HG02938 (cell line): ENCODE data around the gene KCNIP1.

Experiments
- ATAC-seq: cut with Tn5 transposase; IDR thresholded peaks from one replicate; pipeline ENCODE4 v1.9.1; 2021; ENCODE audit warnings: mild to moderate bottlenecking, moderate library complexity; ENCODE audit not compliant: unreplicated experiment

The KCNIP1 gene

GRCh38 chr5:170589643-170590042, 85.8 kb downstream of the KCNIP1 start:
- ATAC-seq, result no peak

- no peak for ATAC-seq
Measured at GRCh38 chr5:170590566-170590965, 86.7 kb downstream of the KCNIP1 start.

GRCh38 chr5:170591054-170591453, 87.2 kb downstream of the KCNIP1 start:
- no peak for ATAC-seq

GRCh38 chr5:170596482-170597044, 92.7 kb downstream of the KCNIP1 start:
- no peak for ATAC-seq

- peak; percentile 44 for ATAC-seq
Measured at GRCh38 chr5:170597109-170597751, 93.4 kb downstream of the KCNIP1 start.

- ATAC-seq, result no peak
Measured at GRCh38 chr5:170597872-170598271, 94.1 kb downstream of the KCNIP1 start.

GRCh38 chr5:170599756-170600155, 95.9 kb downstream of the KCNIP1 start:
- ATAC-seq, result no peak

GRCh38 chr5:170601619-170602018, 97.8 kb downstream of the KCNIP1 start:
- no peak for ATAC-seq

GRCh38 chr5:170603109-170603508, 99.3 kb downstream of the KCNIP1 start:
- ATAC-seq, result no peak

- ATAC-seq, result peak; percentile 65
Measured at GRCh38 chr5:170603578-170604565, 100.1 kb downstream of the KCNIP1 start.

- no peak for ATAC-seq
Measured at GRCh38 chr5:170606941-170607340, 103.1 kb downstream of the KCNIP1 start.

GRCh38 chr5:170611449-170612090, 107.8 kb downstream of the KCNIP1 start:
- ATAC-seq, result no peak

- ATAC-seq, result no peak
Measured at GRCh38 chr5:170612256-170612678, 108.4 kb downstream of the KCNIP1 start.

GRCh38 chr5:170614065-170614490, 110.3 kb downstream of the KCNIP1 start:
- no peak for ATAC-seq

- ATAC-seq, result no peak
Measured at GRCh38 chr5:170614720-170615119, 110.9 kb downstream of the KCNIP1 start.

- ATAC-seq, result no peak
Measured at GRCh38 chr5:170617533-170618490, 114.0 kb downstream of the KCNIP1 start.

GRCh38 chr5:170619869-170620268, 116.0 kb downstream of the KCNIP1 start:
- peak; percentile 52 for ATAC-seq

- ATAC-seq, result no peak
Measured at GRCh38 chr5:170622933-170623332, 119.1 kb downstream of the KCNIP1 start.

GRCh38 chr5:170623576-170624181, 119.9 kb downstream of the KCNIP1 start:
- no peak for ATAC-seq
